GM21447 (cell line): ENCODE data around the gene TBC1D14.

Experiments
- ATAC-seq: cut with Tn5 transposase; IDR thresholded peaks from one replicate; pipeline ENCODE4 v1.9.1; 2021; ENCODE audit not compliant: unreplicated experiment

Gene TBC1D14

GRCh38 chr4:7054106-7054880, 144.7 kb downstream of the TBC1D14 start:
- ATAC-seq, result no peak

GRCh38 chr4:7055111-7055989, 145.7 kb downstream of the TBC1D14 start:
- ATAC-seq, result no peak

- no peak for ATAC-seq
Measured at GRCh38 chr4:7055990-7056325, 146.3 kb downstream of the TBC1D14 start.

- ATAC-seq, result no peak
Measured at GRCh38 chr4:7058792-7059191, 149.2 kb downstream of the TBC1D14 start.

GRCh38 chr4:7059662-7060061, 150.0 kb downstream of the TBC1D14 start:
- no peak for ATAC-seq

GRCh38 chr4:7060346-7061150, 150.9 kb downstream of the TBC1D14 start:
- ATAC-seq, result no peak

- no peak for ATAC-seq
Measured at GRCh38 chr4:7061815-7062214, 152.2 kb downstream of the TBC1D14 start.

GRCh38 chr4:7062816-7063215, 153.2 kb downstream of the TBC1D14 start:
- ATAC-seq, result no peak

- no peak for ATAC-seq
Measured at GRCh38 chr4:7063362-7063761, 153.7 kb downstream of the TBC1D14 start.

- ATAC-seq, result no peak
Measured at GRCh38 chr4:7066006-7066405, 156.4 kb downstream of the TBC1D14 start.

- ATAC-seq, result no peak
Measured at GRCh38 chr4:7066493-7066892, 156.9 kb downstream of the TBC1D14 start.

- ATAC-seq, result no peak
Measured at GRCh38 chr4:7067126-7067451, 157.5 kb downstream of the TBC1D14 start.

GRCh38 chr4:7067452-7068278, 158.0 kb downstream of the TBC1D14 start, which contains the start of gene GRPEL1:
Gene GRPEL1 (minus strand): TSS chr4:7068064. CDS start chr4:7068032, 32 bp downstream.
- peak; percentile 94 for ATAC-seq

GRCh38 chr4:7068279-7068842, 158.7 kb downstream of the TBC1D14 start:
- peak; percentile 18 for ATAC-seq

GRCh38 chr4:7068883-7069282, 159.3 kb downstream of the TBC1D14 start:
- ATAC-seq, result no peak

- ATAC-seq, result peak; percentile 24
Measured at GRCh38 chr4:7070729-7071511, 161.3 kb downstream of the TBC1D14 start.

- ATAC-seq, result no peak
Measured at GRCh38 chr4:7073059-7073458, 163.4 kb downstream of the TBC1D14 start.

- no peak for ATAC-seq
Measured at GRCh38 chr4:7073526-7074390, 164.1 kb downstream of the TBC1D14 start.
